ENCODE results near the gene PHLDB1.

The PHLDB1 gene

GRCh38 chr11:118628861-118629549 lies 21.6 kb downstream of the PHLDB1 start:
- H3K36me3 ChIP-seq (replicated peaks): peaks cover 88% of the 10 kb centered on the region
- no peak overlapping the region for H3K27ac ChIP-seq
- H3K27me3 ChIP-seq (replicated peaks): no peaks in the 10 kb centered on the region
- DNase-seq: no peak
- TF ChIP-seq, protein P1, sequence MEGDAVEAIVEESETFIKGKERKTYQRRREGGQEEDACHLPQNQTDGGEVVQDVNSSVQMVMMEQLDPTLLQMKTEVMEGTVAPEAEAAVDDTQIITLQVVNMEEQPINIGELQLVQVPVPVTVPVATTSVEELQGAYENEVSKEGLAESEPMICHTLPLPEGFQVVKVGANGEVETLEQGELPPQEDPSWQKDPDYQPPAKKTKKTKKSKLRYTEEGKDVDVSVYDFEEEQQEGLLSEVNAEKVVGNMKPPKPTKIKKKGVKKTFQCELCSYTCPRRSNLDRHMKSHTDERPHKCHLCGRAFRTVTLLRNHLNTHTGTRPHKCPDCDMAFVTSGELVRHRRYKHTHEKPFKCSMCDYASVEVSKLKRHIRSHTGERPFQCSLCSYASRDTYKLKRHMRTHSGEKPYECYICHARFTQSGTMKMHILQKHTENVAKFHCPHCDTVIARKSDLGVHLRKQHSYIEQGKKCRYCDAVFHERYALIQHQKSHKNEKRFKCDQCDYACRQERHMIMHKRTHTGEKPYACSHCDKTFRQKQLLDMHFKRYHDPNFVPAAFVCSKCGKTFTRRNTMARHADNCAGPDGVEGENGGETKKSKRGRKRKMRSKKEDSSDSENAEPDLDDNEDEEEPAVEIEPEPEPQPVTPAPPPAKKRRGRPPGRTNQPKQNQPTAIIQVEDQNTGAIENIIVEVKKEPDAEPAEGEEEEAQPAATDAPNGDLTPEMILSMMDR (IDR thresholded peaks at IDR 0.05; ENCODE audit: low read depth, low read length, missing control alignments): no peak
- H3K4me3 ChIP-seq (ENCODE audit: low read depth, low read length): no peak overlapping the region
- in situ Hi-C loops (cut with HindIII; ENCODE audit: low pct_ligation_motif_present, low sequenced_read_pairs): no loop called here

DNA sequence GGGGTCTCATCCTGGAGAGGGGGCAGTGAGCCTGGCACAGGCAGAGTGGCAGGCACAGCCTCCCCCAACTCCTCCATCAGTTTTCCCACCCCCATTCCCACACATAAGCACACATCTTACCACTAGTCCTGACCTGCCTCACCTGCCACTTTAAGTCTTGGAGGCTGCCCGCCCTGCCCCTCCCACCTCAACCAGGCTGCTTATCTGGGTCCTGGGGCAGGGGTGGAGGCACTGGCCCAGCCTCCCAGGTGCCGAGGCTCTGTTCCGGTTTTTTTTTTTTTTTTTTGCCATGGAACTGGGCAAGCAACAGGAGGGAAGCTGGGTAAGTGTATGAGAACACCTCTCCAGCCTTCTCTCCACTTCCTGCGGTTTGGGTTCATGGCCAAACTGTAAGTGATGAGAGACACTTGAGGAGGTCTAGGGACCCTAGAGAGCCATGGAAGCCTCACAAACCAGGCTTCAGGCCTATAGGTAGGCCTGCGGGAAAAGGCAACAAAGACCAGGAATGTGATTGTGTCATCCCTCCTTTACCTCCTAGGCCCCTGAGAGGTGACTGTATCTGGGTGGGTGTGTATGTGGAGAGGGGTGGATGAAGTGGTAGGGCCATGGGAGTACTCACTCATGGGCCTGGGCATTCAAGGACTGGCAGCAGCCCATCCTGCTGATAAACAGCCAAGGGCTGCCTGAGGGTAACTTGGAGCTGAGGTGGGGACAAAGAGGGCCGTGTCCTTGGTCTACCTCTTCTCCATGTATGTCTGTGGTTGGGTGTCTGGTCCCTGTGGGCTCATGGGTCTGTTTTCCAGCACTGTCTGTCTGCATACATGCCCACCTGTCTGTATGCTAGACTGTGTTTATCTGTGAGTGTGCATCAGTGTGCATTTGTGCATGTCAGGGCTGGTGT lies 22.6 kb downstream of the PHLDB1 start:
- peaks cover 93% of the 10 kb centered on the region for H3K36me3 ChIP-seq (replicated peaks)
- no peaks in the 10 kb centered on the region for H3K27me3 ChIP-seq (replicated peaks)
- in situ Hi-C loops (cut with HindIII; ENCODE audit: low pct_ligation_motif_present, low sequenced_read_pairs): no loop called here
- H3K4me3 ChIP-seq (ENCODE audit: low read depth, low read length): no peak overlapping the region
- H3K27ac ChIP-seq: no peak overlapping the region
- TF ChIP-seq, protein P1 (IDR thresholded peaks at IDR 0.05; ENCODE audit: low read depth, low read length, missing control alignments): no peak
- DNase-seq: no peak

- no peak overlapping the region for H3K27ac ChIP-seq
- TF ChIP-seq, protein P1 (IDR thresholded peaks at IDR 0.05; ENCODE audit: low read depth, low read length, missing control alignments): no peak
- no peak for DNase-seq
- no peaks in the 10 kb centered on the region for H3K27me3 ChIP-seq (replicated peaks)
- H3K4me3 ChIP-seq (ENCODE audit: low read depth, low read length): no peak overlapping the region
- H3K36me3 ChIP-seq (replicated peaks): peaks cover 97% of the 10 kb centered on the region
- in situ Hi-C loops (cut with HindIII; ENCODE audit: low pct_ligation_motif_present, low sequenced_read_pairs): no loop called here
These were observed 23.9 kb downstream of the PHLDB1 start for GRCh38 chr11:118631142-118631909.

DNA sequence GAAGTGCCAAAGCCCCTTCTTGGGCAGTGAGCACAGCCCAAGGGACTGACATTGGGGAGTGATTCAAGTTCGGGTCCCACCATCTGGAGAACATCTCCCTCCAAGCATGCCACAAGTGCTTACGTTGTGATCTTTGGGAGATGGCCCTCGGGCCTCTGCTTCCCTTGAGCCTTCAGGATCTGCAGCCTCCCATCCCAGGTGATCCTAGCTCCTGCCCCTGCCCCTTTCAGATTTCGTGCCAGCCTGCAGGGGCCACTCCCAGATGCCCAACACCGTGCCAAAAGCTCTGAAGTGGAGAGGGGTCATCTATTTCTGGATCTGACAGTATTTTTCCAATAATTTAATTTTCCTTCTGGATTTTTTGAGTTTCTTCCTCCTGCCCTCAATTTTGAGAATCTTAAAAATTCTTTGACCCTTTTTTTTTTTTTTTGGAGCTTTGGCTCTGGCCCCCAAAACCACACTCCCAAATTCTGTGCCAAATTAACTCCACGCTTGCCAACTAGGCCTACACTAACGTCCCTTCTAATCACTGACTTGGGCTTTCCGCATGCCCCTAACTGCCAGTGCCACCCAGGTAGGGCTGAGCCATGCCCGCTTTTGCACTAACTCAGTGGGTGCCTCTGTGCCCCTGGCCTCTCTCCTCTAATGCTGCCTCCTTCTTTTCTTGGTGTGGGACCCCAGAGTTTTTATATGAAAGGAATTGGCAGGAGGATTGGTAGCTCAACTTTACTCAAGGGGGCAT lies 25.3 kb downstream of the PHLDB1 start:
- DNase-seq: no peak
- in situ Hi-C loops (cut with HindIII; ENCODE audit: low pct_ligation_motif_present, low sequenced_read_pairs): no loop called here
- TF ChIP-seq, protein P1 (IDR thresholded peaks at IDR 0.05; ENCODE audit: low read depth, low read length, missing control alignments): no peak
- no peaks in the 10 kb centered on the region for H3K27me3 ChIP-seq (replicated peaks)
- no peak overlapping the region for H3K4me3 ChIP-seq (ENCODE audit: low read depth, low read length)
- no peak overlapping the region for H3K27ac ChIP-seq
- H3K36me3 ChIP-seq (replicated peaks): peaks cover 97% of the 10 kb centered on the region

DNA sequence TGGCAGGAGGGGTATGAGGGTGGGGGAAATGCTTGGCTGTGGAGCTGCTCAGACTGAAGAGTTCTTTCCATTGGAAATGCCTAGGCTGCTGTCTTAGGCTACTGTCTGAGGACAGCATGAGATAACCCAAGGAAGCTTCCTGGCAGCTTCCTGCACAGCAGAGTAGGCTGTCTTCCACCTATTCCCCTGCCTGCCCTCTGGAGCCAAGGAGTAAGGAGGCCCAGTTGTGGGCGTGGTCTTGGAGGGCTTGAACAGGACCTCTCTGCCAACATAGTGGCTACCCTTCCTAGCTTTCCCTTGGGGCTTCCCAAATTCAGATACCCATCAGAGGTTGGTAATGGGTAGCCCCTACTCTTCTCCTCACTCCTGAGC lies 25.9 kb downstream of the PHLDB1 start:
- peaks cover 96% of the 10 kb centered on the region for H3K36me3 ChIP-seq (replicated peaks)
- H3K27ac ChIP-seq: no peak overlapping the region
- in situ Hi-C loops (cut with HindIII; ENCODE audit: low pct_ligation_motif_present, low sequenced_read_pairs): no loop called here
- no peak overlapping the region for H3K4me3 ChIP-seq (ENCODE audit: low read depth, low read length)
- TF ChIP-seq, protein P1 (IDR thresholded peaks at IDR 0.05; ENCODE audit: low read depth, low read length, missing control alignments): no peak
- no peaks in the 10 kb centered on the region for H3K27me3 ChIP-seq (replicated peaks)
- no peak for DNase-seq

Measured in brain microvascular endothelial cell (primary cell).